ENCODE measurements around the gene ZYX. TPM values are rescaled to one million over a fixed set of nuclear protein-coding genes. Genes with fewer than 3 reads are reported as not detected.

Gene ZYX
- total RNA-seq, 3 donors from 2014 or later (not counting 1 experiment from before 2014, with no cell fraction given), result 168 to 219 (median 186) TPM

DNA sequence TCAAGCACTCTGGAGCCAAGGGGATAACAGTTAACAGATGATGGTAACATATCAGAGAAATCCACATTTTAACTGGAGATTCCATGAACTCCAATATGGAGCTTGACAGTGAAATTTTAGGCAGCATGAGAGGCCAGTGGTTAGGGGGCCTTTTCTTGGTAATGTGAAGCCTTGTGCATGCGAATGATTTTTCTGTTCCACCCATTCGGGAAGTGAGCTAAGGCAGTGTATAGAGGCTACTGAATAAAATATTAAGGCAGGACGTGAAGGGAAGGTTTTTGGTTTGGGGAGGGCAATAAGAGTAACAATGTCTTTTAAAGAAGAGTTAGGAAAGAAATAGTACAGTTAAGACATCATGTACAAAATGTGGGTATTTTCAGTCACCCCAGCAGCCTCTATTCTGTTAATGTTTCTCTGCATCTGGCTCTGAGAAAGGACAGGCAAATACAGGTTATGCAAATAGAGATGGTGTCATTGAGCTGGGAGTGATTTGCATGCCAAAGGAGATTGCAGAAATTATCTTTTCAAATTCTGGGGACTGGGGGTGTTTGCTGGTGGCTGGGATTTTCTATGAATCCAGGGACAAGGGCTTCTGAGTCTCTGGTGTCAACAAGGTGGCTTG lies 55.3 kb downstream of the ZYX start:
- Histone ChIP-seq H3K27ac (ENCODE audit: low read length) (no peak overlapping the region), H3K9me3 (ENCODE audit: control insufficient read depth, insufficient read depth, low read length) (no peaks in the 10 kb centered on the region), H3K4me3 (ENCODE audit: low read length) (no peak overlapping the region), H3K36me3 (ENCODE audit: control insufficient read depth, insufficient read depth, low read length) (no peaks in the 10 kb centered on the region), H3K27me3 (ENCODE audit: control insufficient read depth, insufficient read depth, low read length) (no peaks in the 10 kb centered on the region), H3K4me1 (ENCODE audit: control insufficient read depth, insufficient read depth, low read length) (no peaks in the 10 kb centered on the region)
- Mint-ChIP-seq H3K4me3 (no peak overlapping the region), H3K27ac (no peak overlapping the region), H3K9me3 (no peaks in the 10 kb centered on the region), H3K27me3 (ENCODE audit: low read depth in 2 of 2) (peaks cover 7 to 8% of the 10 kb centered on the region in 2 donors), H3K36me3 (no peaks in the 10 kb centered on the region), H3K4me1 (peaks cover 0 to 8% of the 10 kb centered on the region in 2 donors)
- TF ChIP-seq, protein P1, sequence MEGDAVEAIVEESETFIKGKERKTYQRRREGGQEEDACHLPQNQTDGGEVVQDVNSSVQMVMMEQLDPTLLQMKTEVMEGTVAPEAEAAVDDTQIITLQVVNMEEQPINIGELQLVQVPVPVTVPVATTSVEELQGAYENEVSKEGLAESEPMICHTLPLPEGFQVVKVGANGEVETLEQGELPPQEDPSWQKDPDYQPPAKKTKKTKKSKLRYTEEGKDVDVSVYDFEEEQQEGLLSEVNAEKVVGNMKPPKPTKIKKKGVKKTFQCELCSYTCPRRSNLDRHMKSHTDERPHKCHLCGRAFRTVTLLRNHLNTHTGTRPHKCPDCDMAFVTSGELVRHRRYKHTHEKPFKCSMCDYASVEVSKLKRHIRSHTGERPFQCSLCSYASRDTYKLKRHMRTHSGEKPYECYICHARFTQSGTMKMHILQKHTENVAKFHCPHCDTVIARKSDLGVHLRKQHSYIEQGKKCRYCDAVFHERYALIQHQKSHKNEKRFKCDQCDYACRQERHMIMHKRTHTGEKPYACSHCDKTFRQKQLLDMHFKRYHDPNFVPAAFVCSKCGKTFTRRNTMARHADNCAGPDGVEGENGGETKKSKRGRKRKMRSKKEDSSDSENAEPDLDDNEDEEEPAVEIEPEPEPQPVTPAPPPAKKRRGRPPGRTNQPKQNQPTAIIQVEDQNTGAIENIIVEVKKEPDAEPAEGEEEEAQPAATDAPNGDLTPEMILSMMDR (IDR thresholded peaks at IDR 0.05), result no peak
- no peak for ATAC-seq
- intact Hi-C loops (cut with micrococcal nuclease), result no loop called here
- 93% methylated on average over 3 of the region's 3 CpGs for WGBS (ENCODE audit: insufficient coverage)
- no peak for DNase-seq

DNA sequence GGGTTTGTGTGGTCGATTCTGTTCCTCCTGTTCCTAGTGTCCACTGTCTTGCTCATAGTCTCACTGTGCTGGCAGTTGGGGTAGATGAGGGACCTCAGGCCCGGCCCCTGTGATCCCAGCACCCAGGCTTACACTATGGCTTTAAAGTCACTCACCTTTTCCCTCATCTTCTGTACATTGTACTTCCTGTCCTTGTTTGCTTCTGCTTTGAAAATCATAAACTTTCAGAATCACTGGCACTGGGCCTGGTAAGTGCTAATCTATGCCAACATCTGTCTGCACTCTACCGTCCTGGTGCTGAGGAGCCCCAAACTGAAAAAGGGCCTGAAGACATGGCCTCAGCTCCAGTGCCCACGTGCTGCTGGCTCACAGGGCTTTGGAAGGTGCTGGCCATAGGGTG lies 56.4 kb downstream of the ZYX start:
- no peaks in the 10 kb centered on the region for H3K36me3 ChIP-seq (ENCODE audit: control insufficient read depth, insufficient read depth, low read length)
- WGBS (ENCODE audit: insufficient coverage), result 9% methylated on average over 4 of the region's 4 CpGs
- Mint-ChIP-seq H3K4me1 (peaks cover 0 to 8% of the 10 kb centered on the region in 2 donors), H3K9me3 (no peaks in the 10 kb centered on the region), H3K36me3 (no peaks in the 10 kb centered on the region), H3K27me3 (ENCODE audit: low read depth in 2 of 2) (peaks cover 7 to 12% of the 10 kb centered on the region in 2 donors), H3K4me3 (no peak overlapping the region), H3K27ac (no peak overlapping the region)
- no peak for ATAC-seq
- H3K4me3 ChIP-seq (ENCODE audit: low read length), result no peak overlapping the region
- H3K27ac ChIP-seq (ENCODE audit: low read length), result no peak overlapping the region
- DNase-seq, result no peak
- no peaks in the 10 kb centered on the region for H3K9me3 ChIP-seq (ENCODE audit: control insufficient read depth, insufficient read depth, low read length)
- no peaks in the 10 kb centered on the region for H3K27me3 ChIP-seq (ENCODE audit: control insufficient read depth, insufficient read depth, low read length)
- intact Hi-C loops (cut with micrococcal nuclease), result no loop called here
- TF ChIP-seq, protein P1 (IDR thresholded peaks at IDR 0.05), result no peak
- H3K4me1 ChIP-seq (ENCODE audit: control insufficient read depth, insufficient read depth, low read length), result no peaks in the 10 kb centered on the region

DNA sequence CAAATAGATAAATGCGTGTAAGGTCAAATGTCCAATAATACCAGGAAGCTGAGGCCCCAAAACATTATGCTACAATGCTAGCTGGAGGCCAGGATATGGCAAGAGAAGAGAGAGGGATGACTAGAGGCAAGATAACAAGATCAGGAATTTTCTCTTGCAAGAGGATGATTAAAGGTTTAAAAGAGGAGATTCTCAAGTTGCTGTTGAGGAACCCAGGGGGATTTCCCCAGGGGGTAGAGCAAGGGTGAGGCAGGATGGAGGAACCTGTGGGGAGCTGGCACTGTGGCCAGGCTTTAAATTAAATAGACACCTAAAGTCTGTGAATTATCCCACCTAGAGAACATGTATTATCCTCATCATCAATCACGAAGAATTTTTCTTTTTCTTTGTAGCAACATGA lies 58.7 kb downstream of the ZYX start:
- 95% methylated on average over 1 of the region's 2 CpGs for WGBS (ENCODE audit: insufficient coverage)
- H3K27ac Mint-ChIP-seq, result no peak overlapping the region
- ATAC-seq (no peak), DNase-seq (no peak)
- H3K27ac ChIP-seq (ENCODE audit: low read length), result no peak overlapping the region
- intact Hi-C loops (cut with micrococcal nuclease), result no loop called here
- no peaks in the 10 kb centered on the region for H3K4me1 ChIP-seq (ENCODE audit: control insufficient read depth, insufficient read depth, low read length)
- peaks cover 0 to 12% of the 10 kb centered on the region in 2 donors for H3K27me3 Mint-ChIP-seq (ENCODE audit: low read depth in 2 of 2)
- no peaks in the 10 kb centered on the region for H3K36me3 ChIP-seq (ENCODE audit: control insufficient read depth, insufficient read depth, low read length)
- no peaks in the 10 kb centered on the region for H3K36me3 Mint-ChIP-seq
- no peak overlapping the region for H3K4me3 Mint-ChIP-seq
- no peaks in the 10 kb centered on the region for H3K27me3 ChIP-seq (ENCODE audit: control insufficient read depth, insufficient read depth, low read length)
- H3K9me3 Mint-ChIP-seq, result no peaks in the 10 kb centered on the region
- no peaks in the 10 kb centered on the region for H3K9me3 ChIP-seq (ENCODE audit: control insufficient read depth, insufficient read depth, low read length)
- TF ChIP-seq, protein P1 (IDR thresholded peaks at IDR 0.05), result no peak
- H3K4me3 ChIP-seq (ENCODE audit: low read length), result no peak overlapping the region
- H3K4me1 Mint-ChIP-seq, result peaks cover 0 to 8% of the 10 kb centered on the region in 2 donors

Other genes with a start within 250 kb of the ZYX start
- not detected for gene PIP, start 249.3 kb upstream of the ZYX start, total RNA-seq
- gene TAS2R39, start 197.9 kb upstream of the ZYX start, total RNA-seq, result not detected
- not detected for gene TAS2R40, start 159.3 kb upstream of the ZYX start, total RNA-seq
- 100 to 1,000 TPM; 159 to 215 (median 181) TPM for gene GSTK1, start 117.9 kb upstream of the ZYX start, total RNA-seq
- gene TMEM139, start 96.4 kb upstream of the ZYX start, total RNA-seq, result not detected
- 10 to 100 TPM; 36.7 to 60.5 (median 54.7) TPM for gene CASP2, start 93.0 kb upstream of the ZYX start, total RNA-seq
- gene CLCN1, start 65.2 kb upstream of the ZYX start, total RNA-seq, result under 1 TPM in 2 of 3 donors, not detected in 1; 0.16 to 0.19 TPM
- 1 to 10 TPM; 2.3 to 2.8 (median 2.5) TPM for gene FAM131B, start 18.6 kb upstream of the ZYX start, total RNA-seq
- gene EPHA1, start 27.5 kb downstream of the ZYX start, total RNA-seq, result 1 to 10 TPM in 2 of 3 donors, not detected in 1; 1.0 to 1.2 TPM
- under 1 TPM in 1 of 3 donors, not detected in 2; 0.40 TPM for gene TAS2R60, start 62.1 kb downstream of the ZYX start, total RNA-seq
- not detected for gene TAS2R41, start 96.5 kb downstream of the ZYX start, total RNA-seq
- under 1 TPM in 2 of 3 donors, not detected in 1; 0.39 to 0.42 TPM for gene CTAGE15, start 190.5 kb downstream of the ZYX start, total RNA-seq
- 10 to 100 TPM in 1 of 3 donors, 1 to 10 TPM in 2; 8.0 to 10.4 (median 8.7) TPM for gene TCAF2, start 239.6 kb downstream of the ZYX start, total RNA-seq

All from natural killer cell (primary cell).